MG63 (cell line): ENCODE results near the gene CLPSL2. TPM values are rescaled to one million over a fixed set of nuclear protein-coding genes. Genes with fewer than 3 reads are reported as not detected.
A peak's percentile ranks its signal among the peaks of the same experiment; 100 is the strongest.
"Not testable (repeated sequence)": the region's sequence is repeated elsewhere in the genome, so short reads cannot be mapped to it uniquely, and the experiment has no call there.

Experiments
- DNase-seq: peaks from one replicate; pipeline ENCODE4 v3.0.0-alpha.2; 2020
- H3K27me3 ChIP-seq: fragments of 250-450 bp; sonication (Bioruptor Pico); 2 replicates; pipeline ENCODE4 v1.5.1; 2020; ENCODE audit warnings: mild to moderate bottlenecking, moderate library complexity
- H3K36me3 ChIP-seq: fragments of 250-450 bp; sonication (Bioruptor Pico); 2 replicates; pipeline ENCODE4 v1.5.1; 2020; ENCODE audit warnings: mild to moderate bottlenecking, moderate library complexity
- H3K4me3 ChIP-seq: fragments of 250-450 bp; sonication (Bioruptor Pico); 2 replicates; pipeline ENCODE4 v1.5.1; 2020; ENCODE audit warnings: mild to moderate bottlenecking, moderate library complexity
- H3K9me3 ChIP-seq: fragments of 250-450 bp; sonication (Bioruptor Pico); 2 replicates; pipeline ENCODE4 v1.5.1; 2020; ENCODE audit warnings: mild to moderate bottlenecking, moderate library complexity
- total RNA-seq: library from RNA; depleted of rRNA; stranded (reverse); fragments of >200 nt; shearing (Covaris generic); gene quantifications from 2 replicates; pipeline ENCODE4 v1.2.3, GENCODE V29; 2014; ENCODE audit warnings: low replicate concordance; rRNA removed

Gene CLPSL2, protein sequence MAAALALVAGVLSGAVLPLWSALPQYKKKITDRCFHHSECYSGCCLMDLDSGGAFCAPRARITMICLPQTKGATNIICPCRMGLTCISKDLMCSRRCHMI
- not detected in 2 replicates for total RNA-seq

DNA sequence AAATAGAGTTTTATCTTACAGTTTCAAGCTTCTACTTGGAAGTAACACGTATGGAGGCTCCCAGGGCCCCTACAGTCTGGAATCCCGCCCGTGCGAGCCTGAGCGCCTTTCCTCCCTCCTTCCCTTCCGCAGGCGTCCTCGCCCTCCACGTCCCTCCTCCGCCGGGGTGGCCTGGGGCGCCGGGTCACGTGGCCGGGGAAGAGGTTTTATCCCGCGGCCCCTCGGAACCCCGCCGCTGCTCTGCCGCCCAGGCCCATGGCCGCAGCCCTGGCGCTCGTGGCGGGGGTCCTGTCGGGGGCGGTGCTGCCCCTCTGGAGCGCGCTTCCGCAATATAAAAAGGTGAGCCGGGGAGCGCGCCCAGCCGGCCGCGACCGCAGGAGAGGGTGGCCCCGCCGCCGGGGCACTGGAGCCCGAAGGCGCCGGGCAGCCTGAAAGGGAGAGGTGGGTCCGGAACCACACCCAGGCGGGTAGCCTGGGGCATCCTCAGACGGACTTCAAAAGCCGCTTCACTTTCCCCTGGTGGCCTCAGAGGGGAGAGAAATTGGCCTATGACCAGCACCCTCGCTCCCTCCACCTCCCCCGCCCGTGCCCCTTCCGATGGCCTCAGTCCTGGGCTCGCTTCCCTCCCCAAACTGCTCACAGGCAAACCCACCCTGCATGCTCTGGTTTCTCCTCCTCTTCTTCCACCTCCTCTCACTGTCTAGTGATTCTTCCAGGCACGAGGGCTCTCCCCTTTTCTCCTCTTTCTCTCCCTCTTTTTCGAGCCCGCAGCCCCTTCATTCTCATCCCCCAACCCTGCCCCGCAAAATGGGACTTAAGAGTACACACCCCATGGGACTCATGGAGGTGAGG lies at the start of gene CLPSL2:
Gene CLPSL2 (plus strand): TSS at position 235 of the 852 bp plus-strand sequence. CDS start 21 bp downstream, at position 256.
- H3K27me3 ChIP-seq: no peaks in the 10 kb centered on the region
- no peaks in the 10 kb centered on the region for H3K9me3 ChIP-seq
- H3K36me3 ChIP-seq: no peaks in the 10 kb centered on the region
- H3K4me3 ChIP-seq: peak within 1 kb of the TSS; percentile 45
- DNase-seq: peak; percentile 22

DNA sequence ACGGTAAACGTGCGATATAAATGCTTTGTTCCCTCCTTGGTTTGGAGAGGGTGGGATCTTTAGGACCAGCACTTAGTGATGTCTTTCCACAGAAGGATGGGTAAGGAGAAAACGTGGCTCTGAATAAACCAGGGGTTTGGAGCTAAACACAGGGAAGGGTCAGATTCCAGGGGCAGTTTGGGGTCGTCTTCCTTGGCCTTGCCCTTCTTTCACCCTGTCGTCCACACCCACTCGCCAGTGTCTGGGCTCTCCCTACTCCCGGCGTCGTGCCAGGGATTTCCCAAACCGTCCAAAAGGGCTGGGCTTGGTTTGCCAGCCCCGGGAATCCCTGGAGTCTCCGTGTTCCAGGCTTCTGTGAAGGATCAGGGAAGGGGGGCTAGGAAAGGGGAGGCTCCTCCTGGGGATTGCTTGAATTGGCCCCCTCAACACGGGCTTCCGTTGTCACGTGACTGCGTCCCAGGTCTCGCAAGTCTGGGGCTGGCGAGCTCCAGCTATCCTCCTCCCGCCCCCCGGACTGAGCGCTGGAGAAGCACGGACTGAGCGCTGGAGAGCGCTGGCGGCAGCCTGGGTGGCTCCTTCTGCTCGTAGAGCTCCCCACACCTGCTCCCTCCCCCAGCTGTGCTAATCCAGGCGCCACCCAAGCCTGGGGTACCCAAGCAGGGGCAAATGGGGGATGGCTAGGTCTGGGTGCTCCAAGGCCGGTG lies 49.0 kb upstream of the CLPSL2 start:
- Histone ChIP-seq H3K36me3 (no peaks in the 10 kb centered on the region), H3K4me3 (peak overlapping the region; percentile 57), H3K9me3 (no peaks in the 10 kb centered on the region), H3K27me3 (no peaks in the 10 kb centered on the region)
- DNase-seq: peak; percentile 64

DNA sequence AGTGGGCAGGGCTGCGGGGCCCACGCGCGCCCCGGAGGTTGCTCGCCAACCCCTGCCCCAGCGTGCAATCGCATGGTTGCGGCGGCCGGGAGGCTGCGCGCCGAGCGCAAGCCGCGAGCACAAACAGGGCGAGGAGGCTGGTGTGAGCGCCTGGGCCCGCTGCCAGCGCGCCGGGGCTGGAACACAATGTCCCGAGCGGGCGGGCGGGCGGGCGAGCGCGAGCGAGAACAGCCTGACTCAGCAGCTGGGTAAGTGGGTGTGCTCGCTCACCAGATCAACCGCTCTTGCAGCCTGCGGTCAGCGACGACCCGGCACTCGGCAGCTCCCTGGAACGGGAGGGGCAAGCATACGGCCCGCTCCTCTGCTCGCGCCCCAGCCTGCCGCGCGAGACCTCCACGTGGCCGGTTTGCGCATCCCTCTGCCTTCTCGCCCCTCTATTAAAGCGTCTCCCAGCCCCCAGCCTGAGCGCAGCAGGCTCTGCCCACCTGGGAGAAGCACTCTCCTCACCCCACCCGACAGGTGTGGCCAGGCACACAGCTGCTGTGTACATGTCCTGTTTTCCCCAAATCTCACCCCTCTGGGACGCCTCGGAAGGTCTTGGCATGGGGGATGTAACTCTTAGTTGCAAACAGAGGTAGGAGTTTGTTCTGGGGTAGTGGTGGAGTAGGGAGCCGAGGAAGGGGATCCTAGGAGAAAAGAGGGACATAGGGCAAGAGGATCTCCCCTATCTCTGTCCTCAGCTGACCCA lies 48.3 kb upstream of the CLPSL2 start:
- no peaks in the 10 kb centered on the region for H3K27me3 ChIP-seq
- no peaks in the 10 kb centered on the region for H3K9me3 ChIP-seq
- DNase-seq: peak; percentile 87
- H3K36me3 ChIP-seq: no peaks in the 10 kb centered on the region
- peak overlapping the region; percentile 57 for H3K4me3 ChIP-seq

DNA sequence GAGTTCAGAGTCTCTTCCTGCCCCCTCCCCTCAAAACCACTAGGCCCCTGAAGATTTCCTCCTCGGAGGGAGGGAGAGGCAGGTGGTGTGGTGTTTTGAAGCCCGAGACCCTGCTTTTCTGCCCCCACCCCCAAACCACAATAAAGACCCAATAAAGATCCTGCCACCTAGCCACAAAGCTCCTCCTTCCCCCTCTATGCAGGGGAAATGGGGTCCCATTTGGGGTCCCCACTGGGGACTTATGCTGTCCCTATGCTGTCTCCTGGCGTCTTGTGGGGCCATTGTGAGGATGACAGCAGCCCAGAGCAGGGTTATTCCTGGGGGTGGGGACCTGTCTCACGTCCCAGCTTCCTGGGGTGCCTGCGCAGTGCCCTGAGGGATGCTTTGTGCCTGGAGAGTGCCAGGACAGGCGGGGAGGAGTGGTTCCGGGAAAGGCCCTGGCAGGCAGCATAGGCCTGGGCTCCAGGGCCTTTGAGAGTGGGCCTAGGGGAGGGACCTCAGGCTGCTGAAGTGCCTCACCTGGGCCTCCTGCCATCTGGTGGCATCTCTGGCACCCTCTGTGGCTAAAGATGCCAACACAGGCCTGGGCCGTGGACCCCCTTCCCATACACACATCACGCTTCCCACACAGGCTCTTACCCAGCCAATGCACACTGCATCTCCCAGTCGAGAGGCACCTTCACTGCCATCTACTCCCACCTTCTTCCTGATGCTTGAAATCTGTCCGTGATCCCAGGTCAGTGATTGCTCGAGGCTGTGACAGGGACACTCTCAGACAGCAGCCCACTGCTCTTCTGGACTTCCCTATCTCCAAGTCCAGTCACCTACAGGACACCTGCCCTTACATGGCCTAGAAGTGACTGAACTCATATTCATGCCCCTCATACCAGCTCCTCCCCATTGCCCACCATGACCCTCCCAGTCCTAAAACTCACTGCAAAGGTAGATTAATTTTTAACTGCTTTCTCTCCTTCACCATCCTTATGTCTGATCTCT lies 47.4 kb upstream of the CLPSL2 start:
- H3K9me3 ChIP-seq: no peaks in the 10 kb centered on the region
- no peak for DNase-seq
- H3K36me3 ChIP-seq: no peaks in the 10 kb centered on the region
- no peaks in the 10 kb centered on the region for H3K27me3 ChIP-seq
- H3K4me3 ChIP-seq: no peak overlapping the region

DNA sequence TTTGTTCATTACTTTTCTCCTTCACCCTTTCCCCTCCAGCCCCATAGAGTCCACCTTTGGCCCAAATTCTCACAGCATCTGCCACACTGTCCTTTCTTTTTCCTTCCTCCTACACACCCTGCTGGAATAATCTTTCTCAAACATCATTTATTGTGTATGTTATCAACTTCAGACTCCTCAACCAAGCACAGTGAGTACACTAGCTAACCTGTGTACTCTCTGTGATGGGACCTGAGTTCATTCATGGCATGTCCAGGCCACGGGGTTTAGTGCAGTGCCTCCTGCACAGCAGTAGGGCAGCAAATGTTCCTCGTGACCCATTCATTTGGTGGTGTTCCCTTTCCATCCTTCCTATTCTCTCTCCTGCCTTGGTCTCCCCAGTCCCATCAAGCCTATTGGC lies 46.7 kb upstream of the CLPSL2 start:
- no peak overlapping the region for H3K4me3 ChIP-seq
- H3K27me3 ChIP-seq: no peaks in the 10 kb centered on the region
- no peak for DNase-seq
- H3K9me3 ChIP-seq: no peaks in the 10 kb centered on the region
- H3K36me3 ChIP-seq: no peaks in the 10 kb centered on the region

DNA sequence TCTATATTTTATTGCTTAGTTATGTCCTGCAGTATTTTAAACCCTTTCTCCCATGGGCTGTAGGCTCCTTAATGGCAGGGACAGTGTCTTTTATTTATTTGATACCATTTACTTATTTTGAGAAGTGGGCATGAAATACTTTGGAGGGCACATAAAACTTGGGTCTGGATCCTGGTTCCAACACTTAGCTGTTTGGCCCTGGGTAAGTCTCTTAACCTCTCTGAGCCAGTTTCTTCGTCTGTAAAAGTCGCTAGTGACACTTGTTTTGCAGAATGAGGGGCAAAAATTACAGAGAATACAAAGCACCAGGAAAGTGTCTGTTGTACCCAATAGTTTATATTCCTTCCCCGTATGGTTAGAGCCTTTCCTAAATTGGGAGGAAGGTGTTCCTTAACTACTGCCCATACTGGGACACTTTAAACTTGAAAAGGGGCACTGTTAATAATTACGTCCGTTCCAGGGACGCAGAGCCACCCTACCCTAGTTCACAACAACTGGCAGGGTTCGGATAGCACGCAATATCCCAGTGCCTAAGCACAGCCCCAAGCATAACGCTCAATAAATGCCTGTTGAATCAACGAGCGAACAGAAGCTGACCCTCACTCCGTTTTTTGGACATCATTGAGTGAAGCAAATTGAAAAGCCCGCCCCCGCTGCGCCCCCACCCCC lies 45.5 kb upstream of the CLPSL2 start:
- no peaks in the 10 kb centered on the region for H3K36me3 ChIP-seq
- DNase-seq: no peak
- no peaks in the 10 kb centered on the region for H3K27me3 ChIP-seq
- H3K9me3 ChIP-seq: no peaks in the 10 kb centered on the region
- no peak overlapping the region for H3K4me3 ChIP-seq

DNA sequence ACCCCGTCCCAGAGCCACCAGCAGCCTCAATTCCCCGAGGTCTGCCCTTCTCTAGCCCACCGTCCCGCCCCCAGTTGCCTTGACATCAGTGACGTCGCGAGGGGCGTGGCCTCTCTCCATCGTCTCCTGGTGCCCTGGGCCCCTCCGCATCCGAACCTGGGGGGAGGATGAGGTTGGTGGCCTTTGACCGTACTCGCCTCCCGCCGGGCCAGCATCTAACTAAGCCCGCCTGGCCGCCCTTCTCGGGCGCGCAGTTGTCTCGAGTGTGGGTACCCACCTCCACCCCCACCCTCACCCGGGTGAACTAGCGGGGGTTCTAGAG lies 45.0 kb upstream of the CLPSL2 start:
- no peaks in the 10 kb centered on the region for H3K36me3 ChIP-seq
- DNase-seq: peak; percentile 80
- H3K27me3 ChIP-seq: no peaks in the 10 kb centered on the region
- peak overlapping the region; percentile 79 for H3K4me3 ChIP-seq
- no peaks in the 10 kb centered on the region for H3K9me3 ChIP-seq

DNA sequence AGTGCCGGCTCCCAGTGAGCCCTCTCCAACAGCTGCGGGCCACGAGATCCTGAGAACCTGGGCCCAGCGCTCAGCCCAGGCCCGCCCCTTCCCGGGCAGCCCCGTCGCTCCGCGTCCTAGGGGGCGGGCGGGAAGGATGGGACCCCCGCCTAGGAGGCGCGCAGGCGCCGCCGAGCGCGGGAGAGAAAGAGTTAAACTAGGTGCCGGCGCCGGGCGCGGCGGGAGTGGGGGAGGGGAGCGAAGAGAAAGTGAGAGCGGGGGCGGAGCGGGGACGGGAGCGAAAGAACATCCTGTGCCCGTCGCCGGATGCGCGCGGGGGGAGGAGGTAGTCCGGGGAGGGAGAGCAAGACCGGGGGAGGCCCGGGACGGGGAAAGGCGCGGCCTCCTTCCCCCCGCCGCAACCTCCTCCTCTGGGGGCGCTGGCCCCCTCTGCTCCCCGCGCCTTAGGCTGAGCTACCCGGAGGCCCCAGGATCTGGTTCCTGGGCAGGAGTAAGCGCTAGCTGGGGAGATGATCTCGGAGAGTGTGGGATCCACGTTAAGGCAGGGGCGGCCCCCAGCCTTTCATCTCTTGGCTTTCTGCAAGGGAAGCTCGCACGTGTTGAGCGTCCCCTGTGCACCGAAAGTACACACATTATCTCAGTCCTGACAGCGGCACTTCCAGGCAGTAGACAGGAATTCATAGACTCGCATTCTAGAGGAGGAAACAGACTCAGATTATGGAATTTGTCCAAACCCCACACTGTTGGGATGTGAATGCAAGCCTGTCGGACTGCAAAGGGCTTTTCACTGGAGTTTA lies 44.5 kb upstream of the CLPSL2 start:
- H3K4me3 ChIP-seq: peak overlapping the region; percentile 79

DNA sequence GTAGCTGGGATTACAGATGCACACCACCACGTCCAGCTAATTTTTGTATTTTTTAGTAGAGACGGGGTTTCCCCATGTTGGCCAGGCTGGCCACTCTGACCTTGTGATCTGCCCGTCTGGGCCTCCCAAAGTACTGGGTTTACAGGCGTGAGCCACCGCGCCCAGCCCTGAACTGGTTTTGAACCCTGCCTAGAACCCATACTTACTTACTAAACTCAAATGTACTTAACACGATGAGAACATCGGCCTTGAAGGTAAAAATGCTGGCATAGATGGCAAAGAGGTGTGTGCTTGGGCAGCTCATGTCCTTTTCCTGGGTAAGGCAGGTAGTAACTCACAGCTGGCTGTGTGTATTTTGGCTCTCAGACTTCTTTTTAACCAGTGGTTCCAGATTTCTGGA lies 42.8 kb upstream of the CLPSL2 start:
- Histone ChIP-seq H3K9me3 (no peaks in the 10 kb centered on the region), H3K36me3 (no peaks in the 10 kb centered on the region), H3K4me3 (no peak overlapping the region), H3K27me3 (no peaks in the 10 kb centered on the region)
- DNase-seq: no peak

More for the DNA sequence above, 44.5 kb upstream of the CLPSL2 start:
- peak; percentile 85 for DNase-seq
- Histone ChIP-seq H3K36me3 (no peaks in the 10 kb centered on the region), H3K9me3 (no peaks in the 10 kb centered on the region), H3K27me3 (no peaks in the 10 kb centered on the region)

DNA sequence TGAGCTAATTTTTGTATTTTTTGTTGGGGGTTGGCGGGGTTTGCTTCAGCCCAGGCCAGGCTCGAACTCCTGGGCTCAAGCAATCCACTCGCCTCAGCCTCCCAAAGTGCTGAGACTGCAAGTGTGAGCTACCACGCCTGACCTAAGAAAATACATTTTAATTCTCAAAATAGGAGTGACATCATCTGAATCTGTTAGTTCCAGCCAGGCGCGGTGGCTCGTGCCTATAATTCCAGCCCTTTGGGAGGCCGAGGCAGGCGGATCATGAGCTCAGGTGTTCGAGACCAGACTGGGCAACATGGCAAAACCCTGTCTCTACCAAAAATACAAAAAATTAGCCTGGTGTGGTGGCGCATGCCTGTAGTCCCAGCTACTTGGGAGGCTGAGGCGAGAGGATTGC lies 42.1 kb upstream of the CLPSL2 start:
- not testable (repeated sequence) for H3K36me3 ChIP-seq, DNase-seq, H3K4me3 ChIP-seq, H3K27me3 ChIP-seq, H3K9me3 ChIP-seq

DNA sequence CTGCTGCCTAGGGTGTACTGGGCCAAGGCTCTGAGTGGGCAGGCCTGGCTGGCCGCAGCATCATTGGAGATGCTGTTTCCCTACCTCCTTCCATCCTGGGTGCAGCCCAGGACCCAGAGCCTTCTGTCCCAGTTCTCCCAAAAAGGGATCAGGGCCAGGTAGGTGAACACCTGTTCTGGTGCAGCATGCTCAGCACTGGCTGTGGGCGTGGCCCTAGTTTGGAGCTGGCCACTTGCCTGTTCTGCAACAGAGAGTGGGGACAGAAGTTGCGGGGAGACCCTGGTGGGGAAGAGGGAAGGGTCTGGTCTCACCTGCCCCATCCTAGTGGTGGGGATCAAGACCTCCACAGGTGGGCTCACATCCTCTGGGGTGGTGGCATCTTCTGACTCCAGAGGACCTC lies 40.9 kb upstream of the CLPSL2 start:
- Histone ChIP-seq H3K27me3 (no peaks in the 10 kb centered on the region), H3K36me3 (no peaks in the 10 kb centered on the region), H3K9me3 (no peaks in the 10 kb centered on the region), H3K4me3 (no peak overlapping the region)
- DNase-seq: no peak

DNA sequence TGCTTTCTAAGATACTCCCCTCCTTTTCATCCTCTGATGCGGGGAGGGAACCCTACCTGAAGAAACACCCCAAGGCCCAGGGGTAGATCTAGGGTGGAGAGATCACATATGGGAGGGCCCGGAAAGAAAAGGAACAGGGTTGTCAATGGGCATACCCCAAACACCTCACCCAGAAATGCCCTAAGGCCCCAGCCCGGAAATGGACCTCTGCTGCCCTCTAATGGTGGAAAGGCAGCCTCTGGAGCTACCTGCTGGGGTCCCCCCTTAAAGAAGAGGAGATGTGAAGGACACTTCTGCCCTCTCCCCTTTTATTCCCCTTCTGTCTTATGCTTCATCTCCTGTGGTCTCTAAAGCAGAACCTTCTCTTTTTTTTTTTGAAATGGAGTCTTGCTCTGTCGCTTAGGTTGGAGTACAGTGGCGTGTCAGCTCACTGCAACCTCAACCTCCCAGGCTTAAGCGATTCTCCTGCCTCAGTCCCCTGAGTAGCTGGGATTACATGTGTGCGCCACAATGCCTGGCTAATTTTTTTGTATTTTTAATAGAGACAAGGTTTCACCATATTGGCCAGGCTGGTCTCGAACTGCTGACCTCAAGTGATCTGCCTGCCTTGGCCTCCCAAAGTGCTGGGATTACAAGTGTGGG lies 40.0 kb upstream of the CLPSL2 start:
- DNase-seq: peak; percentile 45
- H3K36me3 ChIP-seq: no peaks in the 10 kb centered on the region

DNA sequence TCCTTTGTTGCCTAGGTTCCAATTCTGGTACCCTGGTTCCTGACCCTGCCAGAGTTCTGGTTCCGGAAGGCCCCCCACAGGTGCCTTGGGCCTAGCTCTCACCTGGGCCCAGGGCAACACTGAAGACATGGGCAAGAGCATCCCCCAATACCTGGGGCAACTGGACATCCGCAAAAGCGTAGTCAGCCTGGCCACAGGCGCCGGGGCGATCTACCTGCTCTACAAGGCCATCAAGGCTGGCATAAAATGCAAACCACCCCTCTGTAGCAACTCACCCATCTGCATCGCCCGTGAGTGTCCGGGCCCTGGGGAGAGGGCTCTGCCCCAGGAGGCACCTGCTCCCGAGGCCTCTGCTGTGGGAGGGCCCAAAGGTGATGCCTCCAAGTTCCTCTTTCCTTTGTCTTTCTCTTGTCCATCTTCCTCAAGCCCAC lies 39.4 kb upstream of the CLPSL2 start, which contains the start of gene ARMC12:
Gene ARMC12 (plus strand): TSS at position 51 of the 431 bp plus-strand sequence. CDS start 77 bp downstream, at position 128.
- no peak within 1 kb of the TSS for H3K4me3 ChIP-seq
- no peaks in the 10 kb centered on the region for H3K9me3 ChIP-seq

More for the DNA sequence above, 40.0 kb upstream of the CLPSL2 start:
- H3K9me3 ChIP-seq: no peaks in the 10 kb centered on the region
- no peak overlapping the region for H3K4me3 ChIP-seq
- H3K27me3 ChIP-seq: no peaks in the 10 kb centered on the region

More for the DNA sequence above, 39.4 kb upstream of the CLPSL2 start, which contains the start of gene ARMC12:
- no peak for DNase-seq
- Histone ChIP-seq H3K36me3 (no peaks in the 10 kb centered on the region), H3K27me3 (no peaks in the 10 kb centered on the region)
